AG09309 (cell line): ENCODE results near the gene PAPSS2.

Experiments used
- DNase-seq: peaks from one replicate; pipeline ENCODE4 v3.0.0-alpha.2; 2010; ENCODE audit warnings: low read depth
- H3K4me3 ChIP-seq: 2 replicates; pipeline ENCODE4 v1.5.1; 2011; ENCODE audit warnings: mild to moderate bottlenecking, low read depth, low read length, moderate library complexity; ENCODE audit not compliant: control insufficient read depth
- TF ChIP-seq, protein P1 (sequence below): IDR thresholded peaks from 2 replicates; pipeline ENCODE4 v1.5.1; 2011; ENCODE audit warnings: mild to moderate bottlenecking, low read depth, low read length, inconsistent platforms; ENCODE audit not compliant: insufficient read depth, control insufficient read depth; ENCODE audit errors: missing control alignments

PAPSS2 gene

DNA sequence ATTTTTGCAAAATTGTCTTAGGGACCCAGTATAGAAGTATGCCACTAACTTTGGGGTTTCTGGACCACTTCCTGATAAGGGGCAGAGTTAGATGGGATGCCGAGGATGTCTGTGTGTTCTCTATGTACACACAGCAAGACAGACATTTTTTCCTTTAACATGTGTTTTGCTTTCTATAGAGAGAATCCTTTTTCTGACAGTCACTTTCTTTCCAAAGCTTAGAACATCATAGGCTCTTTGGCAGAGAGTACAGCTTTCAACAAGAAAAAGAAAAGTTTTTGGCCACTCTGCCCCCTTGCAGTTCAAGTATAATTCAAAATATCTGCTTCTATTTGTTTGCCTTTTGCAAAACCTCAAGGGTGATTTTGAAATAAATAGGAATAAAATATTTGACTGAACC, 44.1 kb downstream of the PAPSS2 start:
- TF ChIP-seq, protein P1, sequence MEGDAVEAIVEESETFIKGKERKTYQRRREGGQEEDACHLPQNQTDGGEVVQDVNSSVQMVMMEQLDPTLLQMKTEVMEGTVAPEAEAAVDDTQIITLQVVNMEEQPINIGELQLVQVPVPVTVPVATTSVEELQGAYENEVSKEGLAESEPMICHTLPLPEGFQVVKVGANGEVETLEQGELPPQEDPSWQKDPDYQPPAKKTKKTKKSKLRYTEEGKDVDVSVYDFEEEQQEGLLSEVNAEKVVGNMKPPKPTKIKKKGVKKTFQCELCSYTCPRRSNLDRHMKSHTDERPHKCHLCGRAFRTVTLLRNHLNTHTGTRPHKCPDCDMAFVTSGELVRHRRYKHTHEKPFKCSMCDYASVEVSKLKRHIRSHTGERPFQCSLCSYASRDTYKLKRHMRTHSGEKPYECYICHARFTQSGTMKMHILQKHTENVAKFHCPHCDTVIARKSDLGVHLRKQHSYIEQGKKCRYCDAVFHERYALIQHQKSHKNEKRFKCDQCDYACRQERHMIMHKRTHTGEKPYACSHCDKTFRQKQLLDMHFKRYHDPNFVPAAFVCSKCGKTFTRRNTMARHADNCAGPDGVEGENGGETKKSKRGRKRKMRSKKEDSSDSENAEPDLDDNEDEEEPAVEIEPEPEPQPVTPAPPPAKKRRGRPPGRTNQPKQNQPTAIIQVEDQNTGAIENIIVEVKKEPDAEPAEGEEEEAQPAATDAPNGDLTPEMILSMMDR, result no peak
- no peak for DNase-seq
- no peak overlapping the region for H3K4me3 ChIP-seq

DNA sequence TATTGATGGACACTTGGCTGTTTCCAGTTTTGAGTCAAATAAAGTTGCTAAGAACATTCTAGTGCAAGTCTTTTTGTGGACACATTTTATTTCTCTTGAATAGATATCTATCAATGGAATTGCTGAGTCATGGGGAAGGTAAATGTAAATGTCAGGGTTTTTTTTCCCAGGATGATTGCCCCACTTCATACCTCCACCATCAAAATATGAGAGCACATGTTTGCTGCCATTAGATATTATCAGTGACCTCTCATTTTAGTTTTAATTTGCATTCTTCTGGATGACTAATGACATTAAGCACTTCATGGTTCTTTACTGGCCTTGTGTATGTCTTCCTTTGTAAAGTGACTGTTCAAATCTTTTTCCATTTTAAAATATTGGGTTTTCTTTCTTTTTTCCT, 45.7 kb downstream of the PAPSS2 start:
- peak; percentile 24 for DNase-seq
- H3K4me3 ChIP-seq, result no peak overlapping the region
- TF ChIP-seq, protein P1, result no peak

DNA sequence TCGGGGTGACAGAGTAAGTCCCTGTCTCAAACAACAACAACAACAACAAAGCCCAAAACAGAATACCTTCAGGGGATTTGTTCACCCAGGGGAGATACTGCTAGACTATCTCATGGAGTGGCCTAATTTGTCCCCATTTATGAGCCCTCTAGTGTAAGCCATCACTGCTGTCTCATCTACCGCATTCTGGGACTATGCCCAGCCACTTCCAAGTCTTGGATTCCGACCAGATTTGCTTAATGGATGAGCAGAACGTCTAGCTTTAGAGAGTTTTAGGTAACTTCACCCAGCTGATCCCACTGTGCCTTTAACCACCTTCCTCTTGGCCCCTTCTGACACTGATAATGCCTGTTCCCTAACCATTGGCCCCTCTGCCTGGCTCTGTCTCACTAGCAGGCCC, 47.1 kb downstream of the PAPSS2 start:
- no peak for DNase-seq
- H3K4me3 ChIP-seq, result no peak overlapping the region

DNA sequence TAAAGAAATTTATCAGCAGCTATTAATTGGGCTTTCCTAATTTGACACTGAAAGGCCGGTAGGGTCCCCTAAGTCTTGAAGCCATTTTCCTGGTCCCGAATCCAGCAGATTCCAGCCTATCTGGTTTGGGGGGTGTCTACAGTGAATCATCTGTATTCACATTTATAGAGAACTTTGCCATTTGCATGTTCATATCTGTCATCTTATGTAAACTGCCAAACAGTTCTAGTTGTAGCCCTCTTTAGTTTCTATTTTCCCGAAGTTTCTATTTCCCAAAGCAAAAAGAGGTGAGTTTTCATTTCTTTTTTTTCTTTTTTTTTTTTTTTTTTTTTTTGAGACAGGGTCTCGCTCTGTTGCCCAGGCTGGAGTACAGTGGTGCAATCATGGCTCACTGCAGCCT, 47.6 kb downstream of the PAPSS2 start:
- TF ChIP-seq, protein P1, result no peak
- no peak overlapping the region for H3K4me3 ChIP-seq
- DNase-seq, result no peak

More for the DNA sequence above, 47.1 kb downstream of the PAPSS2 start:
- TF ChIP-seq, protein P1, result no peak

DNA sequence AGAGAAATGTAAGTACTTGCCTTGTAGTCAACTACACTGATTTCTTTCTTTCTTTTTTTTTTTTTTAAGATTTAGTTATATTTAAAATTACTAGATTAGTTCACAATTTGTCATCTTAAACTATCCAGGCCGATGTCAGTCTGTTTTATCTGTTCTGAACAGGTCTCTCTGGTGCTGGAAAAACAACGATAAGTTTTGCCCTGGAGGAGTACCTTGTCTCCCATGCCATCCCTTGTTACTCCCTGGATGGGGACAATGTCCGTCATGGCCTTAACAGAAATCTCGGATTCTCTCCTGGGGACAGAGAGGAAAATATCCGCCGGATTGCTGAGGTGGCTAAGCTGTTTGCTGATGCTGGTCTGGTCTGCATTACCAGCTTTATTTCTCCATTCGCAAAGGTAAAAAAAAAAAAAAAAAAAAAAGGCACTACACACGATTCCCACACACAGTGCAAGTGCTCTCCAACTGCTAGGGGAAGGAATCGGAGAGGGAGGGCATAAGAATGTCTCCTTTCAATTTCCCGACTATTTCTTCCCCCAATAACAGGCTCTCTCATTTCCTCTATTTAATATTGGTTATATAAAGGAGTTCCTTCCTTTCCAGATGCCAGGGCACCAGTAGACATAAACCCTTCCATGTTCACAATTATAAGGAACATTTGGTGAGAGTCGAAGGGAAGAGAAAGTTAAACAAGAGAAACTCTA, 53.4 kb downstream of the PAPSS2 start:
- TF ChIP-seq, protein P1, result no peak
- DNase-seq, result no peak

DNA sequence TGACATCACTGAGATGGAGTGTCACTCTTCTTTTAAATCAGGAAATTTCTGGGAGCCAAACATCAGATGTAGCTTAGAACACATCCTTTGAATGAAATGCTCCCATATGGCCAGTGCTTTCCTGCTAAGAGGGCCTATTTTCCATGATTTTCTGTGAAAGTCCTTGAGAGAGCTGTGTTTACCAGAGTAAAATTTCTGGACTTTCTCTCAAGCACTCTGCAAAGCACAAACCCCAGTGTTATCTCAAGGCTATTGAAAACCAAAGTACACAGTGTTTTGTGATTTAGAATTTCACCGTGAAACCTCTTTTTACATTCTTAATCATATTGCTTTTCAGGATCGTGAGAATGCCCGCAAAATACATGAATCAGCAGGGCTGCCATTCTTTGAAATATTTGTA, 54.0 kb downstream of the PAPSS2 start:
- TF ChIP-seq, protein P1, result no peak
- H3K4me3 ChIP-seq, result no peak overlapping the region
- no peak for DNase-seq

More for the DNA sequence above, 53.4 kb downstream of the PAPSS2 start:
- H3K4me3 ChIP-seq, result no peak overlapping the region
